ENCODE data around the gene GID4. TPM values are rescaled to one million over a fixed set of nuclear protein-coding genes. Genes with fewer than 3 reads are reported as not detected.
A peak's percentile ranks its signal among the peaks of the same experiment; 100 is the strongest.

Gene GID4
- total and polyA plus RNA-seq, 2 of the 13 experiments (the other 11 are each of a cell fraction or from before 2014, with no cell fraction given) = 4.3 to 6.1 TPM

DNA sequence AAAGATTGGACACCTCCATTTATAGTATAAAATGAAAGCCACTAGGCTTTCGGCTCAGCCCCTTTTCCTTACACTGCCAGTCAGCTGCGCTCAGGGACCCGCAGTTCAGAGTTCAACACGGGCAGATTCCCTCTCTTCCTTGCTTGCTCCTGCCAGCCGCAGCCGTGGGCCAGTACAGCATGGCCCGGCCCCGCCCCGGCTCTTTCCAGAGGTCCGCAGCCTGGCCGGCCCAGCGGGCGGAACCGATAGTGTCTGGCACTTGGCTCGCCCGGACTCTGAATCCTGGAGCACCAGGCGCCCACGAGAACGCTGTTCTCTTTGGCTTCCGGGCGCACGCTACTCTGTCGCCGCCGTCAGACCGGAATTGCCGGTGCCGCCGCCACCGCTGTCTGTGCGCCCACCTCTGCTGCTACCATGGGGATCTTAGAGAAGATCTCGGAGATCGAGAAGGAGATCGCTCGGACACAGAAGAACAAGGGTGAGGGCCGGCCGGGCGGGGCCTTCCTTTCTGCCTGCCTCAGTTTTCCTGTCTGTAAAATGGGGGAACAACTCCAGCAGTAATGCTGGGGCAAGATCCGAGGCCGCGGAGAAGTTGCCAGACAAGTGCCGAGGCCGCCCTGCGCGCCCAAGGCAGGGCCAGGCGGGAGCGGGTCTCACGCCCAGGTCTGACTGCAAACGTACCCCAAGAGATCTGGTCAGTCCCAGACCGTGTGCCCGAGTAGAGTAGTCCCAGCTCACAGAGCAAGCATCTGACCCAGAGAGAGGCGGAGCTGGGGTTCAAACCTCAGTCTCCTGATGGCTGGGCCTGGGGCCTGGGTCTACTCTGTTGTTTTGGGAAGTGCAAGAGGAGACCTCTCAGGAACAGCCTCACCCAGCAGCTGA lies 48.6 kb downstream of the GID4 start, which contains the start of gene DRG2 (continued):
- TF ChIP-seq HNRNPLL (IDR thresholded peaks at IDR 0.05; ENCODE audit: low read depth, low read length, poor library complexity, severe bottlenecking) = peak; percentile 94
- TF ChIP-seq ZFP36 (IDR thresholded peaks at IDR 0.05; ENCODE audit: borderline replicate concordance, low read depth, low read length, partially characterized antibody) = peak; percentile 86
- TF ChIP-seq ARID2 (CRISPR knock-in tag; IDR thresholded peaks at IDR 0.05; ENCODE audit: borderline replicate concordance) = peak; percentile 69; the same call in 1 of the 2 replicates
- 0 out of 2 replicates have a peak, but pooled peaks have one; percentile 21 for TF ChIP-seq STAG1 (CRISPR knock-in tag; IDR thresholded peaks at IDR 0.05)
- TF ChIP-seq ZNF430 (CRISPR knock-in tag; IDR thresholded peaks at IDR 0.05) = peak; percentile 90
- TF ChIP-seq ZBTB3 (CRISPR knock-in tag; IDR thresholded peaks at IDR 0.05; ENCODE audit: borderline replicate concordance, low read depth) = 0 out of 2 replicates have a peak, but pooled peaks have one; percentile 84
- no peak for TF ChIP-seq MTA3 (CRISPR knock-in tag; IDR thresholded peaks at IDR 0.05)
- TF ChIP-seq, protein P1, sequence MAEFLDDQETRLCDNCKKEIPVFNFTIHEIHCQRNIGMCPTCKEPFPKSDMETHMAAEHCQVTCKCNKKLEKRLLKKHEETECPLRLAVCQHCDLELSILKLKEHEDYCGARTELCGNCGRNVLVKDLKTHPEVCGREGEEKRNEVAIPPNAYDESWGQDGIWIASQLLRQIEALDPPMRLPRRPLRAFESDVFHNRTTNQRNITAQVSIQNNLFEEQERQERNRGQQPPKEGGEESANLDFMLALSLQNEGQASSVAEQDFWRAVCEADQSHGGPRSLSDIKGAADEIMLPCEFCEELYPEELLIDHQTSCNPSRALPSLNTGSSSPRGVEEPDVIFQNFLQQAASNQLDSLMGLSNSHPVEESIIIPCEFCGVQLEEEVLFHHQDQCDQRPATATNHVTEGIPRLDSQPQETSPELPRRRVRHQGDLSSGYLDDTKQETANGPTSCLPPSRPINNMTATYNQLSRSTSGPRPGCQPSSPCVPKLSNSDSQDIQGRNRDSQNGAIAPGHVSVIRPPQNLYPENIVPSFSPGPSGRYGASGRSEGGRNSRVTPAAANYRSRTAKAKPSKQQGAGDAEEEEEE (CRISPR knock-in tag; IDR thresholded peaks at IDR 0.05; ENCODE audit: borderline replicate concordance) = 0 out of 2 replicates have a peak, but pooled peaks have one; percentile 32
- TF ChIP-seq RXRB (CRISPR knock-in tag; IDR thresholded peaks at IDR 0.05; ENCODE audit: borderline replicate concordance) = peak; percentile 88; the same call in 1 of the 2 replicates
- no peak for TF ChIP-seq NR1H2 (CRISPR knock-in tag; IDR thresholded peaks at IDR 0.05; ENCODE audit: borderline replicate concordance, low read depth)
- peak; percentile 100 for TF ChIP-seq ZNF629 (CRISPR knock-in tag; conservative IDR thresholded peaks at IDR 0.05)
- TF ChIP-seq ZNF446 (CRISPR knock-in tag; IDR thresholded peaks at IDR 0.05) = peak; percentile 55; the same call in 1 of the 2 replicates
- TF ChIP-seq ZBTB20 (CRISPR knock-in tag; IDR thresholded peaks at IDR 0.05; ENCODE audit: borderline replicate concordance, low read depth) = peak; percentile 75; the same call in 1 of the 2 replicates
- TF ChIP-seq, protein P2, sequence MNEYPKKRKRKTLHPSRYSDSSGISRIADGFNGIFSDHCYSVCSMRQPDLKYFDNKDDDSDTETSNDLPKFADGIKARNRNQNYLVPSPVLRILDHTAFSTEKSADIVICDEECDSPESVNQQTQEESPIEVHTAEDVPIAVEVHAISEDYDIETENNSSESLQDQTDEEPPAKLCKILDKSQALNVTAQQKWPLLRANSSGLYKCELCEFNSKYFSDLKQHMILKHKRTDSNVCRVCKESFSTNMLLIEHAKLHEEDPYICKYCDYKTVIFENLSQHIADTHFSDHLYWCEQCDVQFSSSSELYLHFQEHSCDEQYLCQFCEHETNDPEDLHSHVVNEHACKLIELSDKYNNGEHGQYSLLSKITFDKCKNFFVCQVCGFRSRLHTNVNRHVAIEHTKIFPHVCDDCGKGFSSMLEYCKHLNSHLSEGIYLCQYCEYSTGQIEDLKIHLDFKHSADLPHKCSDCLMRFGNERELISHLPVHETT (CRISPR knock-in tag; conservative IDR thresholded peaks at IDR 0.05) = peak; percentile 97
- peak; percentile 34; the same call in 1 of the 2 replicates for TF ChIP-seq ZFP41 (CRISPR knock-in tag; IDR thresholded peaks at IDR 0.05; ENCODE audit: borderline replicate concordance)
- no peak for TF ChIP-seq PLRG1 (conservative IDR thresholded peaks at IDR 0.05)
- 0 out of 2 replicates have a peak, but pooled peaks have one; percentile 77 for TF ChIP-seq PAWR (CRISPR knock-in tag; IDR thresholded peaks at IDR 0.05; ENCODE audit: borderline replicate concordance)
- TF ChIP-seq, protein P3, sequence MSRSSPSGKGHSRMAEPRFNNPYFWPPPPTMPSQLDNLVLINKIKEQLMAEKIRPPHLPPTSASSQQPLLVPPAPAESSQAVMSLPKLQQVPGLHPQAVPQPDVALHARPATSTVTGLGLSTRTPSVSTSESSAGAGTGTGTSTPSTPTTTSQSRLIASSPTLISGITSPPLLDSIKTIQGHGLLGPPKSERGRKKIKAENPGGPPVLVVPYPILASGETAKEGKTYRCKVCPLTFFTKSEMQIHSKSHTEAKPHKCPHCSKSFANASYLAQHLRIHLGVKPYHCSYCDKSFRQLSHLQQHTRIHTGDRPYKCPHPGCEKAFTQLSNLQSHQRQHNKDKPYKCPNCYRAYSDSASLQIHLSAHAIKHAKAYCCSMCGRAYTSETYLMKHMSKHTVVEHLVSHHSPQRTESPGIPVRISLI (CRISPR knock-in tag; IDR thresholded peaks at IDR 0.05; ENCODE audit: borderline replicate concordance) = peak; percentile 77; the same call in 1 of the 2 replicates
- no peak for TF ChIP-seq ZNF30 (CRISPR knock-in tag; IDR thresholded peaks at IDR 0.05)
- 0 out of 2 replicates have a peak, but pooled peaks have one; percentile 87 for TF ChIP-seq ZNF431 (CRISPR knock-in tag; IDR thresholded peaks at IDR 0.05; ENCODE audit: borderline replicate concordance, low read depth)
- peak; percentile 63 for TF ChIP-seq ZMYM2 (CRISPR knock-in tag; IDR thresholded peaks at IDR 0.05)
- TF ChIP-seq DR1 (CRISPR knock-in tag; IDR thresholded peaks at IDR 0.05) = peak; percentile 81
- TF ChIP-seq ZBTB38 (CRISPR knock-in tag; IDR thresholded peaks at IDR 0.05) = peak; percentile 71
- TF ChIP-seq ZNF235 (CRISPR knock-in tag; IDR thresholded peaks at IDR 0.05; ENCODE audit: borderline replicate concordance) = peak; percentile 61; the same call in 1 of the 2 replicates

All from HepG2 (cell line).